Uterus (tissue), 2 donors: ENCODE results near the gene GHR.

Experiments used
- POLR2A ChIP-seq, 2 donors: fragments of 450-650 bp; IDR thresholded peaks; one replicate each; pipeline ENCODE4 v1.6.1; 2016; ENCODE audit warnings: antibody characterized with exemption in 2 of 2, mild to moderate bottlenecking in 1 of 2, moderate library complexity in 1 of 2
- TF ChIP-seq, protein P1 (sequence below), 4 experiments: fragments of 200-600 bp in 2 of 4; fragments of 450-650 bp in 2 of 4; sonication (generic) in 2 of 4; IDR thresholded peaks; one replicate each; pipeline ENCODE4 v1.5.1; 2016 to 2019; ENCODE audit warnings: antibody characterized with exemption in 4 of 4, mild to moderate bottlenecking in 2 of 4, moderate library complexity in 1 of 4

DNA sequence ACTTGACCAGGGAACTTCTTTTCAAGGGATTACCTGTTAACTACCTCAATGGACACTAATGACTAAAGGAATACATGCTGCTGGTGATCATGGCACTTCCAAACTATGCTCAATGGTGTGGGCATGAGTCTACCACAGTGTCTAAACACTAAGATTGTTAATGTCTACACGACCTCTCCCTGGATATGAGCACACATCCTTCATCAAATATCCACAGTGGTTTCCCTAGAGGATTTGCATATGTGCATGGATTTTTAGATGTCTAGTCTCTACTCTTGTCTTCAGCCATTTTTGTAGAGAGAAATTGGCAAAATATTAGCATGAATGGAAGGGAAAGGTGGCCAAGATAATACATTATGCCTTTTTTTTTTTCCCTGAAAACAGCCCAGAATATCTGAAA lies 220.1 kb downstream of the GHR start:
- TF ChIP-seq, protein P1, sequence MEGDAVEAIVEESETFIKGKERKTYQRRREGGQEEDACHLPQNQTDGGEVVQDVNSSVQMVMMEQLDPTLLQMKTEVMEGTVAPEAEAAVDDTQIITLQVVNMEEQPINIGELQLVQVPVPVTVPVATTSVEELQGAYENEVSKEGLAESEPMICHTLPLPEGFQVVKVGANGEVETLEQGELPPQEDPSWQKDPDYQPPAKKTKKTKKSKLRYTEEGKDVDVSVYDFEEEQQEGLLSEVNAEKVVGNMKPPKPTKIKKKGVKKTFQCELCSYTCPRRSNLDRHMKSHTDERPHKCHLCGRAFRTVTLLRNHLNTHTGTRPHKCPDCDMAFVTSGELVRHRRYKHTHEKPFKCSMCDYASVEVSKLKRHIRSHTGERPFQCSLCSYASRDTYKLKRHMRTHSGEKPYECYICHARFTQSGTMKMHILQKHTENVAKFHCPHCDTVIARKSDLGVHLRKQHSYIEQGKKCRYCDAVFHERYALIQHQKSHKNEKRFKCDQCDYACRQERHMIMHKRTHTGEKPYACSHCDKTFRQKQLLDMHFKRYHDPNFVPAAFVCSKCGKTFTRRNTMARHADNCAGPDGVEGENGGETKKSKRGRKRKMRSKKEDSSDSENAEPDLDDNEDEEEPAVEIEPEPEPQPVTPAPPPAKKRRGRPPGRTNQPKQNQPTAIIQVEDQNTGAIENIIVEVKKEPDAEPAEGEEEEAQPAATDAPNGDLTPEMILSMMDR (IDR thresholded peaks at IDR 0.05), result no peak
- no peak for TF ChIP-seq POLR2A (IDR thresholded peaks at IDR 0.05)
